IMR-90 (cell line): ENCODE measurements around the gene SBF2. TPM values are rescaled to one million over a fixed set of nuclear protein-coding genes. Genes with fewer than 3 reads are reported as not detected.
A peak's percentile ranks its signal among the peaks of the same experiment; 100 is the strongest.

Experiments used
- ATAC-seq: fragments of 200-7000 bp; cut with Tn5 transposase; 2 replicates; pipeline ENCODE4 v1.9.1; 2020; ENCODE audit warnings: low read depth, mild to moderate bottlenecking, moderate library complexity
- BruUV-seq: library from RNA; stranded (reverse); fragments of 400-500 nt; replicated peaks from 2 replicates; lab custom pipeline; 2021; lab: Mats Ljungman, UMichigan
- CTCF ChIA-PET: fragments of 300-600 bp; formaldehyde crosslinking; extraction: SDS; loops from one replicate; lab custom pipeline; 2021; ENCODE audit warnings: antibody characterized with exemption; lab: Yijun Ruan, JAX
- POLR2A ChIA-PET: fragments of 300-600 bp; sonication (Branson Sonifier 250); formaldehyde crosslinking; loops from one replicate; lab custom pipeline; 2022; ENCODE audit warnings: antibody characterized with exemption; ENCODE audit not compliant: unreplicated experiment; lab: Charles Lee
- DNase-seq: peaks from one replicate; pipeline ENCODE4 v3.0.0; 2013
- H2AFZ ChIP-seq: replicated peaks from 2 replicates; pipeline ENCODE3; 2013; ENCODE audit warnings: low read length, mild to moderate bottlenecking; ENCODE audit not compliant: poor library complexity
- H2AK5ac ChIP-seq: 2 replicates; pipeline ENCODE4 v1.6.1; 2013; ENCODE audit warnings: low read depth, low read length, inconsistent platforms
- H2AK9ac ChIP-seq: replicated peaks from 2 replicates; pipeline ENCODE3; 2013; ENCODE audit warnings: mild to moderate bottlenecking, low read depth, low read length, moderate library complexity; ENCODE audit not compliant: poor library complexity
- H2BK120ac ChIP-seq: 2 replicates; pipeline ENCODE4 v1.6.1; 2013; ENCODE audit warnings: low read depth, low read length, inconsistent platforms
- H2BK15ac ChIP-seq: 3 replicates; pipeline ENCODE4 v1.6.1; 2013; ENCODE audit warnings: low read depth, low read length, inconsistent platforms
- H2BK20ac ChIP-seq: 2 replicates; pipeline ENCODE4 v1.6.1; 2013; ENCODE audit warnings: low read depth, mild to moderate bottlenecking, inconsistent platforms, low read length, moderate library complexity
- H2BK5ac ChIP-seq: 2 replicates; pipeline ENCODE4 v1.6.1; 2013; ENCODE audit warnings: mild to moderate bottlenecking, low read depth, low read length, inconsistent platforms; ENCODE audit not compliant: poor library complexity, severe bottlenecking
- H3K14ac ChIP-seq: replicated peaks from 2 replicates; pipeline ENCODE4 v1.6.1; 2013; ENCODE audit warnings: low read depth, low read length, inconsistent platforms
- H3K18ac ChIP-seq: 2 replicates; pipeline ENCODE4 v1.6.1; 2013; ENCODE audit warnings: low read depth, low read length, control low read depth
- H3K23ac ChIP-seq: 2 replicates; pipeline ENCODE4 v1.6.1; 2013; ENCODE audit warnings: low read depth, low read length, inconsistent platforms
- H3K27ac ChIP-seq: 2 replicates; pipeline ENCODE4 v1.5.1; 2013; ENCODE audit warnings: mild to moderate bottlenecking, control low read depth, low read length; ENCODE audit not compliant: insufficient read depth
- H3K27me3 ChIP-seq: 2 replicates; pipeline ENCODE4 v1.6.1; 2013; ENCODE audit warnings: low read length; ENCODE audit not compliant: control insufficient read depth, insufficient read depth
- H3K36me3 ChIP-seq: 2 replicates; pipeline ENCODE4 v1.6.1; 2013; ENCODE audit warnings: low read length, mixed read lengths; ENCODE audit not compliant: control insufficient read depth, insufficient read depth
- H3K4ac ChIP-seq: 2 replicates; pipeline ENCODE4 v1.6.1; 2013; ENCODE audit warnings: low read depth, low read length, inconsistent platforms
- H3K4me1 ChIP-seq: 2 replicates; pipeline ENCODE4 v1.6.1; 2013; ENCODE audit warnings: low read length, mixed read lengths; ENCODE audit not compliant: control insufficient read depth, insufficient read depth
- H3K4me2 ChIP-seq: 2 replicates; pipeline ENCODE4 v1.6.1; 2013; ENCODE audit warnings: low read depth, mild to moderate bottlenecking, control low read depth, low read length, moderate library complexity
- H3K4me3 ChIP-seq: 2 replicates; pipeline ENCODE4 v1.5.1; 2013; ENCODE audit warnings: low read depth, mild to moderate bottlenecking, control low read depth, low read length, moderate library complexity; ENCODE audit not compliant: insufficient read depth
- H3K56ac ChIP-seq: 2 replicates; pipeline ENCODE4 v1.6.1; 2013; ENCODE audit warnings: low read length, inconsistent platforms; ENCODE audit not compliant: insufficient read depth; ENCODE audit errors: extremely low read depth
- H3K79me1 ChIP-seq, 2 experiments: 2 replicates each; pipeline ENCODE4 v1.6.1; 2013; ENCODE audit warnings: low read length in 2 of 2, inconsistent platforms in 1 of 2, low read depth in 1 of 2
- H3K9ac ChIP-seq: 2 replicates; pipeline ENCODE4 v1.6.1; 2013; ENCODE audit warnings: low read depth, low read length, control low read depth
- H3K9me1 ChIP-seq: 2 replicates; pipeline ENCODE4 v1.6.1; 2013; ENCODE audit warnings: low read length, inconsistent platforms; ENCODE audit not compliant: insufficient read depth
- H3K9me3 ChIP-seq: 2 replicates; pipeline ENCODE4 v1.6.1; 2013; ENCODE audit warnings: low read length; ENCODE audit not compliant: control insufficient read depth, insufficient read depth
- H4K20me1 ChIP-seq: 2 replicates; pipeline ENCODE4 v1.6.1; 2013; ENCODE audit warnings: low read length, inconsistent platforms; ENCODE audit not compliant: insufficient read depth
- H4K5ac ChIP-seq: 2 replicates; pipeline ENCODE4 v1.6.1; 2013; ENCODE audit warnings: mild to moderate bottlenecking, low read depth, low read length, control low read depth
- H4K8ac ChIP-seq, 2 experiments: 2 replicates each; pipeline ENCODE4 v1.6.1; 2013; ENCODE audit warnings: low read depth in 2 of 2, low read length in 2 of 2, control low read depth in 1 of 2, inconsistent platforms in 1 of 2
- H4K91ac ChIP-seq: 2 replicates; pipeline ENCODE4 v1.6.1; 2013; ENCODE audit warnings: low read depth, low read length, inconsistent platforms; ENCODE audit not compliant: insufficient read depth
- BHLHE40 ChIP-seq: fragments of 150-350 bp; IDR thresholded peaks from 2 replicates; pipeline ENCODE4 v1.6.1; 2016; ENCODE audit warnings: mild to moderate bottlenecking, low read depth, low read length
- CEBPB ChIP-seq: IDR thresholded peaks from 2 replicates; pipeline ENCODE4 v1.6.1; 2012; ENCODE audit warnings: low read depth, low read length, improper control_type of control experiment
- CHD1 ChIP-seq: IDR thresholded peaks from 2 replicates; pipeline ENCODE4 v1.6.1; 2012; ENCODE audit warnings: low read depth, low read length, improper control_type of control experiment
- CTCF ChIP-seq: conservative IDR thresholded peaks from 2 replicates; pipeline ENCODE4 v1.5.1; 2012; ENCODE audit warnings: mild to moderate bottlenecking, low read depth, low read length, improper control_type of control experiment
- ELK1 ChIP-seq: fragments of 150-350 bp; IDR thresholded peaks from 2 replicates; pipeline ENCODE4 v1.6.1; 2016; ENCODE audit warnings: low read depth, mild to moderate bottlenecking, low read length, moderate library complexity, borderline replicate concordance
- FOS ChIP-seq: fragments of 150-350 bp; IDR thresholded peaks from 2 replicates; pipeline ENCODE4 v1.6.1; 2016; ENCODE audit warnings: low read depth, low read length
- MAFK ChIP-seq: IDR thresholded peaks from 2 replicates; pipeline ENCODE4 v1.6.1; 2012; ENCODE audit warnings: low read depth, low read length, improper control_type of control experiment
- NFE2L2 ChIP-seq: fragments of 150-350 bp; IDR thresholded peaks from 2 replicates; pipeline ENCODE4 v1.6.1; 2016; ENCODE audit warnings: low read depth, mild to moderate bottlenecking, low read length
- POLR2A ChIP-seq: IDR thresholded peaks from 2 replicates; pipeline ENCODE4 v1.6.1; 2012; ENCODE audit warnings: mild to moderate bottlenecking, low read depth, low read length
- RAD21 ChIP-seq: IDR thresholded peaks from 2 replicates; pipeline ENCODE4 v1.6.1; 2012; ENCODE audit warnings: low read length, improper control_type of control experiment
- RCOR1 ChIP-seq: IDR thresholded peaks from 2 replicates; pipeline ENCODE4 v1.6.1; 2012; ENCODE audit warnings: mild to moderate bottlenecking, low read length, improper control_type of control experiment; ENCODE audit not compliant: insufficient replicate concordance
- RFX5 ChIP-seq: IDR thresholded peaks from 2 replicates; pipeline ENCODE4 v1.8.0; 2012; ENCODE audit warnings: low read depth, mild to moderate bottlenecking, low read length, moderate library complexity
- SMC3 ChIP-seq: fragments of 150-350 bp; IDR thresholded peaks from 2 replicates; pipeline ENCODE4 v1.6.1; 2016; ENCODE audit warnings: low read depth, mild to moderate bottlenecking, antibody characterized with exemption, low read length, moderate library complexity
- WGBS, 2 experiments: methylation state at CpG; one replicate each; pipeline versions ENCODE4 v1.1.5 to v1.1.7; 2013; ENCODE audit warnings: missing lambda C conversion rate in 2 of 2; ENCODE audit not compliant: insufficient read length in 1 of 2; ENCODE audit errors: extremely low coverage in 2 of 2; 5-methylcytosine and 5-hydroxymethylcytosine counted together
- dilution Hi-C: fragments of 300-500 bp; cut with HindIII; formaldehyde crosslinking; loops from one replicate; pipeline ENCODE4 v1.14.3; 2018; ENCODE audit warnings: low sequenced_read_pairs; ENCODE audit not compliant: unreplicated experiment
- in situ Hi-C: fragments of 300-500 bp; cut with MboI; formaldehyde crosslinking; loops from 3 replicates; pipeline ENCODE4 v1.14.3; 2019; ENCODE audit warnings: low sequenced_read_pairs, inconsistent platforms, mixed read lengths
- intact Hi-C: fragments of 100-400 bp; cut with micrococcal nuclease; formaldehyde crosslinking; loops from 2 replicates; pipeline ENCODE4 v1.10.0; 2022
- polyA plus RNA-seq, 3 experiments: library from polyadenylated mRNA; depleted of rRNA; stranded (reverse); fragments of >200 nt; gene quantifications; 2 replicates each; pipeline ENCODE4 v1.2.3, GENCODE V29; 2012; ENCODE audit warnings: low replicate concordance in 1 of 3
- total RNA-seq: library from RNA; depleted of rRNA; stranded (reverse); fragments of >200 nt; gene quantifications from 2 replicates; pipeline ENCODE4 v1.2.3, GENCODE V29; 2012

SBF2 gene
- total and polyA plus RNA-seq, 2 of the 4 experiments (the other 2 are of a cell fraction) = 23.8 to 51.8 TPM

GRCh38 chr11:9952511-9953196 lies 341.4 kb downstream of the SBF2 start (continued):
- no peak for TF ChIP-seq CEBPB

GRCh38 chr11:9951807-9952206 lies 342.2 kb downstream of the SBF2 start:
- Histone ChIP-seq H3K9ac (no peak overlapping the region; the same call in 1 of the 2 replicates), H4K20me1 (no peaks in the 10 kb centered on the region), H2BK15ac (0 out of 3 replicates have a peak overlapping the region, but pooled peaks have one; percentile 8), H3K27ac (no peak overlapping the region; the same call in 1 of the 2 replicates), H2BK5ac (no peak overlapping the region), H2BK20ac (peak overlapping the region; percentile 34; the same call in 1 of the 2 replicates), H4K8ac (peak overlapping the region; percentile 12 to 27; a peak in 3 of 4 replicates), H3K9me1 (peaks cover 4% of the 10 kb centered on the region; the same call in 1 of the 2 replicates), H3K9me3 (no peaks in the 10 kb centered on the region), H3K36me3 (peaks cover 4% of the 10 kb centered on the region; the same call in 1 of the 2 replicates), H2AFZ (no peak overlapping the region), H3K23ac (no peak overlapping the region), H3K27me3 (no peaks in the 10 kb centered on the region), H4K91ac (peak overlapping the region; percentile 27; the same call in 1 of the 2 replicates), H3K14ac (0 out of 2 replicates have a peak overlapping the region, but pooled peaks have one; percentile 11), H2AK9ac (no peak overlapping the region), H3K4me2 (no peak overlapping the region), H2BK120ac (peak overlapping the region; percentile 12; the same call in 1 of the 2 replicates), H3K56ac (no peak overlapping the region), H3K4me1 (peaks cover 11% of the 10 kb centered on the region; the same call in 1 of the 2 replicates), H3K18ac (peak overlapping the region; percentile 76), H3K79me1 (peaks cover 4 to 12% of the 10 kb centered on the region in 2 experiments; a peak in 2 of 4 replicates), H2AK5ac (no peak overlapping the region), H3K4ac (0 out of 2 replicates have a peak overlapping the region, but pooled peaks have one; percentile 22), H4K5ac (peak overlapping the region; percentile 97), H3K4me3 (no peak overlapping the region)
- ATAC-seq = no peak
- dilution Hi-C loops = no loop called here
- no CpG with 5 or more reads among the region's 1 CpG for WGBS, 2 experiments
- DNase-seq = no peak
- BruUV-seq = no TSS peak
- intact Hi-C loops = no loop called here
- CTCF ChIA-PET = no interaction called here
- POLR2A ChIA-PET = interaction anchor here (0.9 kb wide), 1 partner anchor 192 kb away, joined by 4 read pairs; no protein-coding TSS in a partner anchor
- in situ Hi-C loops = loop anchor here (25.0 kb wide), 1 partner anchor 190 kb away; no protein-coding TSS in a partner anchor
- TF ChIP-seq POLR2A (no peak), CHD1 (no peak), CEBPB (no peak), FOS (no peak), NFE2L2 (no peak), RFX5 (no peak), ELK1 (no peak), RCOR1 (no peak), CTCF (no peak), RAD21 (no peak), MAFK (no peak), BHLHE40 (no peak), SMC3 (no peak)
